NB4 (cell line): ENCODE results near the gene LGALS3.

ENCODE experiments used
- POLR2A ChIP-seq: IDR thresholded peaks from 2 replicates; pipeline ENCODE4 v1.6.1; 2011; ENCODE audit warnings: mild to moderate bottlenecking; ENCODE audit not compliant: insufficient read length; ENCODE audit errors: extremely low read depth
- TF ChIP-seq, protein P1 (sequence below): IDR thresholded peaks from one replicate; pipeline ENCODE4 v1.5.1; 2012; ENCODE audit warnings: low read depth, low read length

GRCh38 chr14:55092341-55092740 lies 36.7 kb upstream of the LGALS3 start:
- TF ChIP-seq, protein P1, sequence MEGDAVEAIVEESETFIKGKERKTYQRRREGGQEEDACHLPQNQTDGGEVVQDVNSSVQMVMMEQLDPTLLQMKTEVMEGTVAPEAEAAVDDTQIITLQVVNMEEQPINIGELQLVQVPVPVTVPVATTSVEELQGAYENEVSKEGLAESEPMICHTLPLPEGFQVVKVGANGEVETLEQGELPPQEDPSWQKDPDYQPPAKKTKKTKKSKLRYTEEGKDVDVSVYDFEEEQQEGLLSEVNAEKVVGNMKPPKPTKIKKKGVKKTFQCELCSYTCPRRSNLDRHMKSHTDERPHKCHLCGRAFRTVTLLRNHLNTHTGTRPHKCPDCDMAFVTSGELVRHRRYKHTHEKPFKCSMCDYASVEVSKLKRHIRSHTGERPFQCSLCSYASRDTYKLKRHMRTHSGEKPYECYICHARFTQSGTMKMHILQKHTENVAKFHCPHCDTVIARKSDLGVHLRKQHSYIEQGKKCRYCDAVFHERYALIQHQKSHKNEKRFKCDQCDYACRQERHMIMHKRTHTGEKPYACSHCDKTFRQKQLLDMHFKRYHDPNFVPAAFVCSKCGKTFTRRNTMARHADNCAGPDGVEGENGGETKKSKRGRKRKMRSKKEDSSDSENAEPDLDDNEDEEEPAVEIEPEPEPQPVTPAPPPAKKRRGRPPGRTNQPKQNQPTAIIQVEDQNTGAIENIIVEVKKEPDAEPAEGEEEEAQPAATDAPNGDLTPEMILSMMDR: no peak
- no peak for TF ChIP-seq POLR2A
